GM21529 (cell line): Measurements from ENCODE around the gene ZNF8.
"Not testable (repeated sequence)": the region's sequence is repeated elsewhere in the genome, so short reads cannot be mapped to it uniquely, and the experiment has no call there.

Experiments
- ATAC-seq: cut with Tn5 transposase; IDR thresholded peaks from one replicate; pipeline ENCODE4 v1.9.1; 2021; ENCODE audit not compliant: unreplicated experiment

ZNF8 gene

GRCh38 chr19:58294743-58295374 lies 16.1 kb downstream of the ZNF8 start:
- no peak for ATAC-seq

GRCh38 chr19:58296104-58296503 lies 17.3 kb downstream of the ZNF8 start:
- ATAC-seq: no peak

- no peak for ATAC-seq
Measured at GRCh38 chr19:58300620-58301019, 21.9 kb downstream of the ZNF8 start.

- ATAC-seq: no peak
Measured at GRCh38 chr19:58304255-58304654, 25.5 kb downstream of the ZNF8 start.

- peak; percentile 7 for ATAC-seq
Measured at GRCh38 chr19:58304748-58305064, 26.0 kb downstream of the ZNF8 start.

GRCh38 chr19:58305065-58305931 lies 26.5 kb downstream of the ZNF8 start, which contains the start of gene ERVK3-1:
Gene ERVK3-1 (plus strand): TSS chr19:58305377. CDS start chr19:58312169, 6,792 bp downstream.
- peak; percentile 91 for ATAC-seq

GRCh38 chr19:58305932-58306323 lies 27.2 kb downstream of the ZNF8 start:
- ATAC-seq: no peak

- no peak for ATAC-seq
Measured at GRCh38 chr19:58307736-58308135, 29.0 kb downstream of the ZNF8 start.

GRCh38 chr19:58310685-58311084 lies 31.9 kb downstream of the ZNF8 start:
- ATAC-seq: not testable (repeated sequence)

- ATAC-seq: no peak
Measured at GRCh38 chr19:58311345-58311865, 32.6 kb downstream of the ZNF8 start.

- no peak for ATAC-seq
Measured at GRCh38 chr19:58315580-58315979, 36.8 kb downstream of the ZNF8 start.

GRCh38 chr19:58317476-58318072 lies 38.8 kb downstream of the ZNF8 start:
- no peak for ATAC-seq

GRCh38 chr19:58318297-58318696 lies 39.5 kb downstream of the ZNF8 start:
- ATAC-seq: no peak

- no peak for ATAC-seq
Measured at GRCh38 chr19:58319241-58319640, 40.5 kb downstream of the ZNF8 start.

GRCh38 chr19:58325311-58326022 lies 46.7 kb downstream of the ZNF8 start:
- ATAC-seq: no peak

- ATAC-seq: no peak
Measured at GRCh38 chr19:58326501-58326913, 47.8 kb downstream of the ZNF8 start.

- ATAC-seq: peak; percentile 90
Measured at GRCh38 chr19:58326914-58327726, 48.4 kb downstream of the ZNF8 start, which contains the start of gene ZSCAN22. Gene ZSCAN22 (plus strand): TSS chr19:58326994. CDS start chr19:58334803, 7,809 bp downstream.

GRCh38 chr19:58328999-58329398 lies 50.2 kb downstream of the ZNF8 start:
- ATAC-seq: no peak

GRCh38 chr19:58330458-58330857 lies 51.7 kb downstream of the ZNF8 start:
- no peak for ATAC-seq

- ATAC-seq: no peak
Measured at GRCh38 chr19:58332697-58333096, 53.9 kb downstream of the ZNF8 start.
